Activated T-helper 1 cell treated with anti-CD3 and anti-CD28 coated beads, Interleukin-2, amount 50 U/mL, for 16 hours (primary cell): ENCODE results near the gene RFFL.

ENCODE experiments used
- DNase-seq, 2 donors: peaks; one replicate each; pipeline ENCODE4 v3.0.0-alpha.2; 2020; ENCODE audit warnings: low read depth in 1 of 2, low spot score in 1 of 2

RFFL gene

DNA sequence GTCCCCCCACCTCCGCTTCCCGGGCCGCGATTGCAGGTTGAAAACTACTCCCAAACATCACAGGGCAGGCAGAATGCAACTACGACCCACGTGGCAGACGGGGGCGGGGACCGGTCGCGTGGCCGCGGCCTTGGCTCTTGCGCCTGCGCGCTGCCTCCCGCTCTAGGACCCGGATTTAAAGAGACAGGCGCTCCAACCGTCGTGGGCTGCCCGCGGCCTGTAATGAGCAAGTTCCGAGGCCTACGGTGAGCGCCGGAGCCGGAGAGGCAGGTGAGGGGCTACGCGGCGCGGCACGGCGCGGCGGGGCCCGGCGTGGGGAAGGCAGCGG is 83.2 kb downstream of the RFFL start, which contains the start of gene LIG3:
TSS of gene LIG3 (plus strand) at position 160 of the 328 bp plus-strand sequence. CDS start 2,494 bp downstream, outside the sequence.
- peak; percentile 82 to 88 for DNase-seq

DNA sequence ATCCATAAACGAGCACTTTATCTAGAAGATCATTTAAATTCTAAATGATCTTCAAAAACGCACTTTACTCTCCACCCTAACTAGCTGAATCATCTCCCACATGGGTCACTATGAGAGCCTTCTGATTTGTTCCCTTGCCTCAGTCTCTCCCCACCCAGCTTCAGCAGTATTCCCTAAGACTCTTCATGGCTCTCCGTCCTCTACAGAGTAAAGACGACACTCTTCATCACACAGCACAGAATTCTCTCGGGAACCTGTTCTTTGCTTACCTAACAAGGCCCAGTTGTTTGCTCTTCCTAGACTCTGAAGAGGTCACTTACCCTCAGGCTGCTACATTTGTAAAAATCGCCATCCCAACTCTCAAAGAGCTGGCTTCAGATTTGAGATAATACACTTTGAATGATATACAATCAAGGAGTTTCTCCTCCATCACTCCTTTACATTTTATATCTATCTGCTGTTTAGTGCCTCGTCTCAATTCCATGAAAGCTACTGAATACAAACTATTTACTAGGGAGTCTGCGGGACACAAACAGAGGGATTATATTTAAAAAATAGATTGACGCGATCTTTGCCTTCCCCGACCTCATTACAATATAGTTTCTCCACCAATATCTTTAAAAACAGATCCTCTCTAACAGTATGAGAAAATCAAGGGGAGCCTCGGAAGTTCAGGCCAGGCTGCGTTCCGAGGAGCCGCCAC is 83.7 kb downstream of the RFFL start:
- DNase-seq = no peak

DNA sequence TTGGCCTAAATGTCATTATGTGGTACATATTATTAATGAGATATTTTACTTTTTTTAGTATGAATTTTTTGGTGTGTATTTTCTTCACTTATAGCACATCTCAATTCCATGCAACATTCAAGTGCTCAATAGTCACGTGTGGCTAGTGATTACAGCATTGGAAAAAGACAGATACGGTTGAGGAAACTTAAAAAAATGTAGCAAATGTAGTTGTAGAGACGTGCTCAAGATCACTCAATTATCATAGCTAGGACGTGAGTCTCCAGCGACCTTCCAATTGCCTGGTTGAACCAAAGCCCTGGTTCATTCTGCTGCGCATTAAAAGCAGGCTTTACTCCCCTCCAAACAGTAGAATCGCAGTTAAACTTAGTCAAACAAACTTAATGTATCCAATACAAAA is 84.4 kb downstream of the RFFL start:
- no peak for DNase-seq

DNA sequence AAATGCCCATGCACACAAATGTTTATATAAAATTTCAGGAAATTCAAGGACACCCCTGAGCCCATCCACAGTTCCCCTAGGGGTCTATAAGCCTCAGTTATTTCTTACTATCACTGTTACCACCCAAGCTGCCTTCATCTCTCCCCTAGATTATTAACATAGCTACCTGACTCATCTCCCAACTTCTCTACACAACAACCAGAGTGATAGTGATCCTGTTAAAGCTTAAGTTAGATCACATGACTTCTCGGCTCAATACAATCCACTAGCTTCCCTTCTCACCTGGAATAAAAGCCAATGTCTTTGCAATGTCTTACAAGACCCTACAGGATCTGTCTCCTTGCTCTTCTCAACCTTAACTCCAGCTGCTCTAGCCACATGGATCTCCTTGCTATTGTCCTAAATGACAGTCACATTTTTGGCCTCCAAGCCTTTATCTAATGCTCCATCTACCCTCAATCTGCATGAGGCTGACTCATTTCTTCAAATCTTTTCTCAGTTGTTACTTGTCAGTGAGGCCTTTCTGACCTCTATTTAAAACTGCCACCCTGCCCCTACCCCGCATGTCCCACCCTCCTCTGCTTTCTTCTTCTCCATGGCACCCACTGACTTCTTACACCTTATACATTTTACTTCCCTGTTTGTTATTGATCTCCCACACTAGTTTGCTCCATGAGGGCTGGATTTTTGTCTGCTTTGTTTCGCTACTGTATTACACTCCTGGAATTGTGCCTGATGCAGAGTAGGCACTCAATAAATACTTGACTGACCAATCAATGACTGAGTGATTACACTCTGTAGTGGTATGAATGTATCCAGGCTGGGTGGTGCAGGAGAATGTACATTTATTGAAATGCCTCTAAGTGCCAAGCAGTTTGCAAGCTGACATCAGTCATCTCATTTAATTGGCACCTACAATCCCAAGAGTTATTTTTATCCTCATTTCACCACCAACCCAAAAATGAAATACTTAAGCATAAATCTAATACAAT is 88.4 kb downstream of the RFFL start:
- DNase-seq = no peak

DNA sequence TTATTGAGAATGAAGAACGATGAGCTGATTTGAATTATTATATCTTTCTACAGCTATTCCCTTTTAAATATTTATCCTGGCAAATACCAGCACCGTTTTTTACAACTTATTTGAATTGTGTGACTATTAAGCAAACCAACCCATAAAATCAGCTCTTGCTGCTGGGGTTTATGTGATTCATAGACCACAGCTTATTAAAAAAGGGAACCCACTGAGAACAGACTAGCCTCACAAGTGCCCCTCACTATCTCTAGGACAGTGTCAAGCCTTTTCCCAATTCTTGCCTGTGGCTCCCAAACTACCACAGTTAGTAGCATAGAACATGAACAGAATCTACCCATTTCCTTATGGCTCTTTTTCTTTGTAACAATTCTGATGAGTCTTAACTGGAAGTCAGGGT is 89.3 kb downstream of the RFFL start:
- DNase-seq = no peak

DNA sequence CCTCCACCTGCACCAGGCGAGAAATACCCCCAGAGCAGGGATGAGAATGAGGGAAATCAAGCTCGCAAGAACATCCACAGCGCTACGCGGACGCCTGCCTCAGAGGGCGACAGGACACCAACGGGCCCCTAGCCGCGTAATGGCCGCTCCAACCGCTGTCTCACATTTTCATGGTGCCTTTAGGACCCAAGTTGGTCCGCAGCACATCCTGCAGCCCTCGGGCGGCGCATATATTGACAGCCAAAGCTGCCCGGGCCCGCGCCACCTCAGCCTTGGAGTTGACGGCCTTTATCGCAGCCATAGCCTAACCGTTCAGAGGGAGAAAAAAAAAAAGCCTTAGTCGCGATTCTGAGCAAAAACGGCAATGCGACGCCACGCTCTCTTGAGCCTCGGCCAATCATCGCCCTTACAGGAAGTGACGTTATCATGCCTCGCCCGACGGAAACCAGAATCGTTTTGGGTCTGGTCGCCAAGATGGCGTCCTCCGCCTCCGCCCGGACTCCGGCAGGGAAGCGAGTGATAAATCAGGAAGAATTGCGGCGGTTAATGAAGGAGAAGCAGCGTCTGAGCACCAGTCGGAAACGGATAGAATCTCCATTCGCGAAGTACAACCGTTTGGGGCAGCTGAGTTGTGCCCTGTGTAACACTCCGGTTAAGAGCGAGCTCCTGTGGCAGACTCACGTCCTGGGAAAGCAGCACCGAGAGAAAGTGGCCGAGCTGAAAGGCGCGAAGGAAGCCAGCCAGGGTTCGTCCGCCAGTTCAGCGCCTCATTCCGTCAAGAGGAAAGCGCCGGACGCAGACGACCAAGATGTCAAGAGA is 102.2 kb downstream of the RFFL start, which contains the start of the genes CCT6B and ZNF830:
TSS of gene CCT6B (minus strand) at position 368 of the 819 bp plus-strand sequence. CDS start at position 301, 67 bp downstream.
TSS of gene ZNF830 (plus strand) at position 448 of the 819 bp plus-strand sequence. CDS start at position 475, 27 bp downstream.
- peak; percentile 77 to 81 for DNase-seq

DNA sequence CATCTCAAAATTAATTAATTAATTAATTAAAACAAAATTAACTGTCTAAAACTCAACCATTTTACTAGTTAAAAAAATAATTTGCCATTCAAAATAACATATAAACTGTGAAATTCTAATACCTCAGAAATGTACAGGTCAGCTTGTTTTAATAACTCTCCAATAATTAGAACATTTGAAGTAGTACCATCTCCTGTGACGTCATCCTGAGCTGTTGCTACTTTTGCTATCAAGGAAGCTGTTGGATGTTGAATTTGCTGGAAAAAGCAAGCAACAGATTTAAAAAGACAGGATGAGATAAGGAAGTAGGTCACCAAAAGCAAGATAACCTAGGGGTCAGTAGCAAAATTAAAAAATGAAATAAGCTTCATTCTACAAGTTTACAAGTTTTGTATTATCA is 105.1 kb downstream of the RFFL start:
- DNase-seq = no peak
